NAMALWA (cell line): Measurements from ENCODE around the gene RUNX2.

ENCODE experiments used
- DNase-seq: peaks from one replicate; pipeline ENCODE4 v3.0.0-alpha.2; 2015; ENCODE audit warnings: low spot score

RUNX2 gene

GRCh38 chr6:45433533-45434380 lies 105.6 kb downstream of the RUNX2 start:
- no peak for DNase-seq

GRCh38 chr6:45434381-45434700 lies 106.2 kb downstream of the RUNX2 start:
- no peak for DNase-seq

- DNase-seq: no peak
Measured at GRCh38 chr6:45436544-45437438, 108.7 kb downstream of the RUNX2 start.

GRCh38 chr6:45437439-45437815 lies 109.3 kb downstream of the RUNX2 start:
- DNase-seq: no peak

- DNase-seq: no peak
Measured at GRCh38 chr6:45438151-45438550, 110.0 kb downstream of the RUNX2 start.

GRCh38 chr6:45438849-45439406 lies 110.8 kb downstream of the RUNX2 start:
- no peak for DNase-seq

GRCh38 chr6:45439459-45439858 lies 111.3 kb downstream of the RUNX2 start:
- DNase-seq: no peak

GRCh38 chr6:45439861-45440388 lies 111.8 kb downstream of the RUNX2 start:
- no peak for DNase-seq

- no peak for DNase-seq
Measured at GRCh38 chr6:45441851-45442453, 113.8 kb downstream of the RUNX2 start.

GRCh38 chr6:45442716-45443115 lies 114.6 kb downstream of the RUNX2 start:
- no peak for DNase-seq

- no peak for DNase-seq
Measured at GRCh38 chr6:45445364-45445748, 117.2 kb downstream of the RUNX2 start.

GRCh38 chr6:45445749-45446549 lies 117.8 kb downstream of the RUNX2 start:
- no peak for DNase-seq

- DNase-seq: no peak
Measured at GRCh38 chr6:45447005-45447404, 118.9 kb downstream of the RUNX2 start.

- no peak for DNase-seq
Measured at GRCh38 chr6:45447716-45448115, 119.6 kb downstream of the RUNX2 start.

- no peak for DNase-seq
Measured at GRCh38 chr6:45448417-45449389, 120.6 kb downstream of the RUNX2 start.

GRCh38 chr6:45450132-45450531 lies 122.0 kb downstream of the RUNX2 start:
- no peak for DNase-seq

GRCh38 chr6:45450831-45451230 lies 122.7 kb downstream of the RUNX2 start:
- DNase-seq: no peak

- DNase-seq: no peak
Measured at GRCh38 chr6:45454008-45454911, 126.1 kb downstream of the RUNX2 start.

GRCh38 chr6:45455408-45455807 lies 127.3 kb downstream of the RUNX2 start:
- DNase-seq: no peak
